OCI-M1 (cell line): Measurements from ENCODE around the gene CUEDC1.
A peak's percentile ranks its signal among the peaks of the same experiment; 100 is the strongest.

Experiments
- DNase-seq: peaks from one replicate; lab custom pipeline; 2025; lab: John Stamatoyannopoulos, UW

CUEDC1 gene

GRCh38 chr17:57834146-57834741, 121.0 kb downstream of the CUEDC1 start:
- no peak for DNase-seq

GRCh38 chr17:57833179-57833939, 121.9 kb downstream of the CUEDC1 start:
- DNase-seq: peak; percentile 80

DNA sequence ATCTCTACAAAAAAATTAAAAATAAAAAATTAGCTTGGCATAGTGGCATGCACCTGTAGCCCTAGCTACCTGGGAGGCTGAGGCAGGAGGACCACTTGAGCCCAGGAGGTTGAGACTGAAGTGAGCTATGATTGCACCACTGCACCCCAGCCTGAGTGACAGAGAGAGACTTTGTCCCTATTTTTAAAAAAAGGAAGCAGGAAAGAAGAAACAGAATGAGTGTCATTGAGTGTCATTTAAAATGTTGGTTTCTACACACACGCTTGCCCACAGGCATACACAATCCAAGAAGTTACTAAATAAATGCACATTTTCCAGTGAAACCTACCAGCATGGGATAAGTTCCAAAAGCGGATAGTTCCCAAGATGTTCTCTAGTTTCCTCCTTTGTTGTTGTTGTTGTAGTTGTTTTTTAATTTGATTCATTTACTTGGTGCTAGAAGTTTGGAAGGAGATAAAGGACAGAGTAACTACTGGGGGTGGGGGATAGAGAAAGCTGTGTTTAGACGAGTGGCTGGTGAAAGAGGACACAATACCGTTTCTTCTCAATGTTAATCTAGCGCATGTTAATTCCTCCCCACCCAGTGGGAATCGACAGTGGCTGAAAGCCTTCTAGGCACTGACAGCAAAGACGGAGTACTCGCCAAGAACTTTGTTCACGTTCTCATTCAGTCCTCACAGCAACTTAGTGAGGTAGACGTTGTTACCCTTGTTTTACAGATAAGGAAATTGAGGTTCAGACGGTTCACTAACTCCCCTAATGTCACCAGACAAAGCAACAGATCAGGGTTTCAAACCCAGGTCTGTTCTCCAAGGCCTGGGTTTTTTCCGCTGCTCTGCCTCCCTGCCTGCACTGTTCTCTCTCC, 122.7 kb downstream of the CUEDC1 start:
- DNase-seq: no peak

DNA sequence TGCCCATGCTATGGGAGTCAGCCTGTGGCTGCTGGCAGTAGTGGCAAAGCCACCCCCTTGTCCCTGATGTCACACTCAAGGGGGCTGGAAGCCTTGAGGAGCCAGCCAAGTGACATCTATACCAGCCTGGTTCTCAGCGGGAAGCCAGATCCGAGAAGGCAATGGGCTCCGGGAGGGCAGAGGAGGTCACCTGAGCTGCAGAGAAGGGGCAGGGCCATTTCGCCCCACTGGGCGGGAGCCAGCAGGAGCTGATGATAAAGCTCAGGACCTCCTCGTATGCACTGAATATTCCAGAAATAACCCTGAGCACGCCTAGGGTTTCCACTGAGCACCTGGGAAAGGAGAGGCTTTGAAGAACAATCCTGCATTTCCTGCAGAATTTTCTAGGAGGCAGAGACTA, 124.3 kb downstream of the CUEDC1 start:
- no peak for DNase-seq

DNA sequence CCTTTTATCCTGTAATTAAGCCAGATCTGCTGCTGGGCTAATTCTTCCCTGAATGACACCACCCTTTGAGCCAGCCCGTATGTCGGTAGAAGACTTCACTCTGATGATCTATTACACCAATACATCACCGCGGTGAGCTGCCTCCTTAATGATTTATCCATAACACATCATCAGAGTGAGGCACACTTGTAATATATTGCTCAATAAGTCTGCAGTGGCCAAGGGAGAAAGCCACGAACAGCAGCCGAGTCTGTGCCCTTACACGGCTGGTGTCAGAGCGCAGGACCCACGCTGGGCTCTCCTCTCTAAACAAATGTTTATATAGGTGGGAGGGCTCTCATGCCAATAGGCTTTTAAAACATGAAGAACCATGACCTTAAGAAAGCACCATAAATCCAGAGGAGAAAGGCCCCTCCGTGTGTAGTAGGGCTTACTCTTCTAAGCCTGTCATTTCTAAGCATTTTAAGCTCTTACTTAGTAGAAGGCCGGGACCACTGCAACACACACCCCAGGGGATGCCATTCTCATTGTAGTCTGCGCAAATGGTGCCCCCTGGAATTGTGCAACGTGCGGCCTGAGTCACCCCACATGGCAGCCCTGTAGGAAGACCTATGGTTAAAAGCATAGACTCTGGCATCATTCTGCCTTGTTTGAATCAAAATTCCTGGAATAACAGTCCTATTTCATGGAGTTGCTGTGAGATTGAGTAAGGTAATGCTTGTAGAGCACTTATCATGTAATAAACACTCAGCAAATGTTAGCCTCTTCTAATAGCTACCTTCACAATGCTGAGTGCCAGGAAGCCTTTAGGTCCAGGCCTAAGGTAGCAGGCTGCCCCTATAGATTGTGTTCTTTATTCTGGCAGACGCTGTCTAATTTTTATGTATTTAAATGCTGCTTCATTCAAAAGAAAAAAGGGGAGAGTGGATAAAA, 131.5 kb downstream of the CUEDC1 start:
- DNase-seq: no peak

DNA sequence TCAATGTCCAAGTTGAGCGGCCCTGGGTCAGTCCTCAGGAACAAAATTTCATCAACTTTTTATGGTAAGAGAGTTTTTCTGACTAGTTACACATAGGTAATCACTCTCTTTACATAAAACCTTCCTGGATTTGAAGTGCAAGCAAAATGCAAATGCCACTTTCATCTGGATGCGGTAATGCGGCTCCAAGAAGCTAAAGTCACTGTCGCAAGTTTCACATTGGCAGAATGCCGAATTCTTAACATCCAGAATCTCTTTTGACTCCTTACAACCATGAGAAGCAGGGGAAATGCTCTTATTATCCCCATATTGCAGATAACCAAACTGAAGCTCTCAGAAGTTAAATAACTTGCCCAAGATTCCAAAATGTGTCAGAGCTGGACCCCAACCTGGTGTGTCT, 135.3 kb downstream of the CUEDC1 start:
- no peak for DNase-seq

GRCh38 chr17:57819285-57819684, 135.9 kb downstream of the CUEDC1 start:
- no peak for DNase-seq

GRCh38 chr17:57818066-57818465, 137.1 kb downstream of the CUEDC1 start:
- DNase-seq: no peak

- DNase-seq: no peak
Observed at GRCh38 chr17:57817299-57817698, 137.9 kb downstream of the CUEDC1 start.

DNA sequence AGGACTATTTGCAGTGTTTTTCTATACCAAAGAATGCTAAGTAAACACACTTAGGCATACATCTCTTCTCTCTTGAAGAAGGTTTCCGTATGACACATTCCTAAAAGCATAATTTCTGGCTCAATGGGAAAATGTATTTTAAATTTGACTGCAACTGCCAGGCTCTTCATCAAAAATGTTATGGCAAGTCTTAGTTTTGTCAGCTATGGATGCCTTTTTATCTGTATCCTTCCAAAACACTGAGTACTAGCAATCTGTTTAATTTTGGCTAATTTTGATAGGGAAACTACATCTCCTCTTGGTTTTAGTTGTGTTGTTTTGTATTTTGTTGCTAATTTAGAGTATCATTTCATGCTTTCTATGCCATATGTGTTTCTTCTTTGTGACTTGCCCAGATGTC, 140.8 kb downstream of the CUEDC1 start:
- no peak for DNase-seq

DNA sequence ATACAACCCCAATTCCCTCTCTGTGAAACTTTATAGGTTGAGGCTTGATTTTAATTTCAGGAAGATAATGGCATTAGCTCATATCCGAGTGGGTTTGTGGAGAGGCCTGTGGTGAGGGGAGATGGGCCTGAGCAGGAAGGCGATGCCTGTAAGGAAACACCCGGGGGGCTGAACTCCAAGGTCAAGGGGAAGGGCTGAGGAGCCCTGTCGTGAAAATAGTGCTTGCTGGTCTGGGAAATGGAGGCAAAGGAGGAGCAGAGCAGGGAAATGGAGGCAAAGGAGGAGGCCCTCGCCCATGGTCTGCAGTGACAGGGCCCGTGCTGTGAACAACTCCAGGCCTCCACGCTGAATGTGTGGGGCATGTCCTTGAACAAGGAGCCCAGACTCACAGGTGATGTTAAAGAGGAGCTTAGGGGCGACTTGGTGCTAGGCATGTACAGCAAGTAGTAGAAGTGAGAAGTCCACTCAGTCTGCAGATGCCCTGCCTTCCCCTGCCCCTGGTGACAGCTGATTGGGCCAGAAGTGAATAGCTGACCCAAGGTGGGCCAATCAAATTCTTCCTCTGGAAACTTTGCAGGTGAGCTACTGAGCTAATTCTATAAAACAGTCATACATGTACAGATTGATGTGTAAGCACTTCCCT, 143.5 kb downstream of the CUEDC1 start:
- DNase-seq: no peak
